Calu3 (cell line): ENCODE results near the gene RTN3. TPM values are rescaled to one million over a fixed set of nuclear protein-coding genes. Genes with fewer than 3 reads are reported as not detected.
A peak's percentile ranks its signal among the peaks of the same experiment; 100 is the strongest.

Experiments used
- BruUV-seq: library from RNA; stranded (reverse); fragments of 400-500 nt; replicated peaks from 2 replicates; lab custom pipeline; 2021; lab: Mats Ljungman, UMichigan
- CTCF ChIA-PET: fragments of 300-600 bp; sonication (Branson Sonifier 250); formaldehyde crosslinking; loops from one replicate; lab custom pipeline; 2022; ENCODE audit warnings: antibody characterized with exemption; lab: Charles Lee
- DNase-seq: peaks from one replicate; pipeline ENCODE4 v3.0.0; 2022
- H3K27ac Mint-ChIP-seq: one replicate; pipeline ENCODE4 v1.8.0; 2022; ENCODE audit warnings: mixed read lengths; ENCODE audit not compliant: unreplicated experiment
- H3K27me3 Mint-ChIP-seq: one replicate; pipeline ENCODE4 v1.8.0; 2022; ENCODE audit warnings: mixed read lengths; ENCODE audit not compliant: unreplicated experiment
- H3K36me3 Mint-ChIP-seq: one replicate; pipeline ENCODE4 v1.8.0; 2022; ENCODE audit warnings: mild to moderate bottlenecking, moderate library complexity, mixed read lengths; ENCODE audit not compliant: insufficient read depth, unreplicated experiment
- H3K4me1 Mint-ChIP-seq: one replicate; pipeline ENCODE4 v1.8.0; 2022; ENCODE audit warnings: mild to moderate bottlenecking, low read depth, mixed read lengths; ENCODE audit not compliant: unreplicated experiment
- H3K4me3 Mint-ChIP-seq: one replicate; pipeline ENCODE4 v1.8.0; 2022; ENCODE audit warnings: mild to moderate bottlenecking, low read depth, moderate library complexity, mixed read lengths; ENCODE audit not compliant: unreplicated experiment
- H3K9me3 Mint-ChIP-seq: one replicate; pipeline ENCODE4 v1.8.0; 2022; ENCODE audit warnings: low read depth, mixed read lengths; ENCODE audit not compliant: unreplicated experiment
- CTCF ChIP-seq: fragments of 200-600 bp; IDR thresholded peaks from one replicate; pipeline ENCODE4 v1.8.0; 2022; ENCODE audit warnings: antibody characterized with exemption; ENCODE audit not compliant: unreplicated experiment
- intact Hi-C: fragments of 100-400 bp; cut with micrococcal nuclease; formaldehyde crosslinking; loops from one replicate; pipeline ENCODE4 v1.10.0; 2022; ENCODE audit not compliant: unreplicated experiment
- total RNA-seq: library from RNA; stranded (reverse); gene quantifications from 2 replicates; pipeline ENCODE4 v1.2.3, GENCODE V29; 2022

The RTN3 gene
- total RNA-seq, 1 experiment from 2014 or later: 146 TPM

DNA sequence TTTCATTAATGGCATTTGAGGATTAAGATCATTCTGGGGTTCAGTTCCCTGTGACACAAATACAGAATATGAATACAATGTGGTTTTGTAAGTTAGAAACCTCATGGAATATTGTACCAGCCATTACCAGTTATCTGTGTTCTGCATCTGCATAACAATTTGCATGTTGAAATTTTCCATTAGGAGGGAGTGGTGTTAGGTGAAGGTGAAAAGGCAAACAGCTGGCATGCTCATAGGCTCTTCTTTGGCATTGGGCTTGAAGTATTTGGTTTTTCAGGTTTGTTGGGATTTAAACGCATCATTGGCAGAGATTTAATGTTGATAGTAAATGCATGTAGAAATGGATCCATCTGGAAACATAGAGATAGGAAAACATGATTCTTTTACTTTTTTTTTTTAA, 18.6 kb downstream of the RTN3 start:
- no TSS peak for BruUV-seq
- CTCF ChIA-PET: interaction anchor here (1.1 kb wide), 1 partner anchor 37 kb away, joined by 6 read pairs; no protein-coding TSS in a partner anchor
- intact Hi-C loops: no loop called here
- Mint-ChIP-seq H3K9me3 (no peaks in the 10 kb centered on the region), H3K4me3 (no peak overlapping the region), H3K36me3 (no peaks in the 10 kb centered on the region), H3K27me3 (no peaks in the 10 kb centered on the region), H3K4me1 (peaks cover 11% of the 10 kb centered on the region), H3K27ac (peak overlapping the region; percentile 7)
- no peak for TF ChIP-seq CTCF
- DNase-seq: no peak

- H3K4me3 Mint-ChIP-seq: no peak overlapping the region
- no peak overlapping the region for H3K27ac Mint-ChIP-seq
- H3K27me3 Mint-ChIP-seq: no peaks in the 10 kb centered on the region
- H3K36me3 Mint-ChIP-seq: no peaks in the 10 kb centered on the region
- CTCF ChIA-PET: no interaction called here
- no peaks in the 10 kb centered on the region for H3K9me3 Mint-ChIP-seq
- H3K4me1 Mint-ChIP-seq: no peaks in the 10 kb centered on the region
- intact Hi-C loops: no loop called here
- TF ChIP-seq CTCF: no peak
- no peak for DNase-seq
- BruUV-seq: no TSS peak
Observed at GRCh38 chr11:63705526-63705925, 24.2 kb downstream of the RTN3 start.

DNA sequence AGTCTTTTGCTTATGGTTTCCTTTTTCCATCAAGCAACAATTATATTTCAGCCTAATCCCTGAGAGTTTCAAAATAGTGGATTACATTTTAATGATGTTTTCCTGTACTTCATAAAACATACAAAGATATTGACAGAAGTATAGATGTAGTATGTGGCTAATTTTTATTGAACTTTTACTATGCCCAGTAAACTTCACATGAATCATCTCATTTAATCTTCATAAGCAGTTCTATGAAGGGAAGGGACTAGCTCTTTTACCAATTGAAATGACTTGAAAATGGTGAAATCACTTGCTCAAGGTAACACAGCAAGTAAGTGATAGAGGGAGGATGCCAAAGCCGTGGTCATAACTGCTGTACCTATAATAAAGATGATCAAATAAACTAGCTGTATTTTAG, 27.5 kb downstream of the RTN3 start:
- no peaks in the 10 kb centered on the region for H3K9me3 Mint-ChIP-seq
- no peaks in the 10 kb centered on the region for H3K36me3 Mint-ChIP-seq
- intact Hi-C loops: no loop called here
- CTCF ChIA-PET: no interaction called here
- H3K4me3 Mint-ChIP-seq: no peak overlapping the region
- no peaks in the 10 kb centered on the region for H3K27me3 Mint-ChIP-seq
- TF ChIP-seq CTCF: no peak
- no peak for DNase-seq
- no TSS peak for BruUV-seq
- no peak overlapping the region for H3K27ac Mint-ChIP-seq
- H3K4me1 Mint-ChIP-seq: no peaks in the 10 kb centered on the region

GRCh38 chr11:63709336-63709884, 28.1 kb downstream of the RTN3 start:
- no peak for DNase-seq
- BruUV-seq: no TSS peak
- Mint-ChIP-seq H3K36me3 (no peaks in the 10 kb centered on the region), H3K27ac (no peak overlapping the region), H3K4me1 (no peaks in the 10 kb centered on the region), H3K4me3 (no peak overlapping the region), H3K9me3 (no peaks in the 10 kb centered on the region), H3K27me3 (no peaks in the 10 kb centered on the region)
- no peak for TF ChIP-seq CTCF
- intact Hi-C loops: no loop called here
- CTCF ChIA-PET: no interaction called here
